DOHH2 (cell line): ENCODE results near the gene TP53I13.

ENCODE experiments used
- H3F3A ChIP-seq: fragments of 200-600 bp; sonication (generic), shearing (Covaris generic); 2 replicates; pipeline ENCODE4 v1.6.0; 2016; ENCODE audit warnings: antibody characterized with exemption, mild to moderate bottlenecking; ENCODE audit not compliant: control insufficient read depth, insufficient read depth
- H3K27ac ChIP-seq: fragments of 200-600 bp; sonication (generic); 2 replicates; pipeline ENCODE4 v1.5.1; 2014; ENCODE audit warnings: low read depth, mild to moderate bottlenecking, low read length, moderate library complexity
- H3K27me3 ChIP-seq: fragments of 200-600 bp; sonication (generic); 2 replicates; pipeline ENCODE4 v1.6.1; 2014; ENCODE audit warnings: mild to moderate bottlenecking, low read length, mixed read lengths; ENCODE audit not compliant: control insufficient read depth
- H3K36me3 ChIP-seq: fragments of 200-600 bp; sonication (generic); 2 replicates; pipeline ENCODE4 v1.6.1; 2014; ENCODE audit warnings: mild to moderate bottlenecking, low read length, moderate library complexity, mixed read lengths; ENCODE audit not compliant: control insufficient read depth
- H3K4me1 ChIP-seq: fragments of 200-600 bp; sonication (generic); 2 replicates; pipeline ENCODE4 v1.6.1; 2014; ENCODE audit warnings: mild to moderate bottlenecking, low read length, mixed read lengths; ENCODE audit not compliant: control insufficient read depth
- H3K4me2 ChIP-seq: fragments of 200-600 bp; sonication (generic); 2 replicates; pipeline ENCODE4 v1.6.0; 2014; ENCODE audit warnings: mild to moderate bottlenecking, low read length, moderate library complexity
- H3K4me3 ChIP-seq: fragments of 200-600 bp; sonication (generic); 2 replicates; pipeline ENCODE4 v1.5.1; 2014; ENCODE audit warnings: mild to moderate bottlenecking, low read length, mixed read lengths
- H3K79me2 ChIP-seq: fragments of 200-600 bp; sonication (generic); 2 replicates; pipeline ENCODE4 v1.6.1; 2014; ENCODE audit warnings: mild to moderate bottlenecking, low read length, mixed read lengths; ENCODE audit not compliant: control insufficient read depth
- H3K9me2 ChIP-seq: fragments of 200-600 bp; sonication (generic); replicated peaks from 2 replicates; pipeline ENCODE4 v1.6.1; 2014; ENCODE audit warnings: mild to moderate bottlenecking, low read length, mixed read lengths; ENCODE audit not compliant: control insufficient read depth
- H3K9me3 ChIP-seq: fragments of 200-600 bp; sonication (generic); 2 replicates; pipeline ENCODE4 v1.6.1; 2014; ENCODE audit warnings: antibody characterized with exemption, low read length, mixed read lengths; ENCODE audit not compliant: control insufficient read depth, insufficient read depth
- H4K20me1 ChIP-seq: fragments of 200-600 bp; sonication (generic); 2 replicates; pipeline ENCODE4 v1.6.0; 2014; ENCODE audit warnings: low read depth, mild to moderate bottlenecking, antibody characterized with exemption, low read length, moderate library complexity; ENCODE audit not compliant: control insufficient read depth, insufficient read depth
- EZH2phosphoT487 ChIP-seq: fragments of 200-600 bp; sonication (generic); IDR thresholded peaks from 2 replicates; pipeline ENCODE4 v1.6.1; 2017; ENCODE audit warnings: borderline replicate concordance, mild to moderate bottlenecking, antibody characterized with exemption, low read length, moderate library complexity, mixed read lengths
- TF ChIP-seq, protein P1 (sequence below): fragments of 200-600 bp; sonication (generic); IDR thresholded peaks from one replicate; pipeline ENCODE4 v1.5.1; 2014; ENCODE audit warnings: antibody characterized with exemption, mild to moderate bottlenecking, low read depth, low read length; ENCODE audit not compliant: poor library complexity, severe bottlenecking

Gene TP53I13

DNA sequence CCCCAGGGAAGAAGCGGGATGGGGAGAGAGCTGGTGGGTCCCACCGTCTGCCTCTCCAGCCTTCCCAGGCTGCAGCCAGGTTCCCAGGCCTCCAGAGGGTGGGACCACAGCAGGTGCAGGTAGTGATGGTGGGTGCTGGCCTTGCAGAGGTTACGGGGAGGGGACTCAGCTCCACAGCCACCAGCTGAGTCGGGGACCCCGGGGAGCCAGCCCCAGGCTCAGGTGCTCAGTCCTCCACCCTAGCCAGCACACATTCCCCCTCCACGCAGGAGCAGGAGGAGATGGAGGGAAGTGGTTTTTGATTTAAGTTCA, 5.0 kb downstream of the TP53I13 start:
- Histone ChIP-seq H4K20me1 (no peaks in the 10 kb centered on the region), H3K27me3 (no peaks in the 10 kb centered on the region), H3K27ac (no peak overlapping the region), H3K4me1 (peaks cover 22% of the 10 kb centered on the region), H3K4me3 (no peak overlapping the region), H3K9me2 (no peaks in the 10 kb centered on the region), H3K36me3 (peaks cover 70% of the 10 kb centered on the region), H3F3A (peaks cover 3% of the 10 kb centered on the region), H3K79me2 (peaks cover 4% of the 10 kb centered on the region; the same call in 1 of the 2 replicates), H3K4me2 (no peak overlapping the region), H3K9me3 (no peaks in the 10 kb centered on the region)
- TF ChIP-seq EZH2phosphoT487, result no peak
- TF ChIP-seq, protein P1, sequence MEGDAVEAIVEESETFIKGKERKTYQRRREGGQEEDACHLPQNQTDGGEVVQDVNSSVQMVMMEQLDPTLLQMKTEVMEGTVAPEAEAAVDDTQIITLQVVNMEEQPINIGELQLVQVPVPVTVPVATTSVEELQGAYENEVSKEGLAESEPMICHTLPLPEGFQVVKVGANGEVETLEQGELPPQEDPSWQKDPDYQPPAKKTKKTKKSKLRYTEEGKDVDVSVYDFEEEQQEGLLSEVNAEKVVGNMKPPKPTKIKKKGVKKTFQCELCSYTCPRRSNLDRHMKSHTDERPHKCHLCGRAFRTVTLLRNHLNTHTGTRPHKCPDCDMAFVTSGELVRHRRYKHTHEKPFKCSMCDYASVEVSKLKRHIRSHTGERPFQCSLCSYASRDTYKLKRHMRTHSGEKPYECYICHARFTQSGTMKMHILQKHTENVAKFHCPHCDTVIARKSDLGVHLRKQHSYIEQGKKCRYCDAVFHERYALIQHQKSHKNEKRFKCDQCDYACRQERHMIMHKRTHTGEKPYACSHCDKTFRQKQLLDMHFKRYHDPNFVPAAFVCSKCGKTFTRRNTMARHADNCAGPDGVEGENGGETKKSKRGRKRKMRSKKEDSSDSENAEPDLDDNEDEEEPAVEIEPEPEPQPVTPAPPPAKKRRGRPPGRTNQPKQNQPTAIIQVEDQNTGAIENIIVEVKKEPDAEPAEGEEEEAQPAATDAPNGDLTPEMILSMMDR, result no peak

DNA sequence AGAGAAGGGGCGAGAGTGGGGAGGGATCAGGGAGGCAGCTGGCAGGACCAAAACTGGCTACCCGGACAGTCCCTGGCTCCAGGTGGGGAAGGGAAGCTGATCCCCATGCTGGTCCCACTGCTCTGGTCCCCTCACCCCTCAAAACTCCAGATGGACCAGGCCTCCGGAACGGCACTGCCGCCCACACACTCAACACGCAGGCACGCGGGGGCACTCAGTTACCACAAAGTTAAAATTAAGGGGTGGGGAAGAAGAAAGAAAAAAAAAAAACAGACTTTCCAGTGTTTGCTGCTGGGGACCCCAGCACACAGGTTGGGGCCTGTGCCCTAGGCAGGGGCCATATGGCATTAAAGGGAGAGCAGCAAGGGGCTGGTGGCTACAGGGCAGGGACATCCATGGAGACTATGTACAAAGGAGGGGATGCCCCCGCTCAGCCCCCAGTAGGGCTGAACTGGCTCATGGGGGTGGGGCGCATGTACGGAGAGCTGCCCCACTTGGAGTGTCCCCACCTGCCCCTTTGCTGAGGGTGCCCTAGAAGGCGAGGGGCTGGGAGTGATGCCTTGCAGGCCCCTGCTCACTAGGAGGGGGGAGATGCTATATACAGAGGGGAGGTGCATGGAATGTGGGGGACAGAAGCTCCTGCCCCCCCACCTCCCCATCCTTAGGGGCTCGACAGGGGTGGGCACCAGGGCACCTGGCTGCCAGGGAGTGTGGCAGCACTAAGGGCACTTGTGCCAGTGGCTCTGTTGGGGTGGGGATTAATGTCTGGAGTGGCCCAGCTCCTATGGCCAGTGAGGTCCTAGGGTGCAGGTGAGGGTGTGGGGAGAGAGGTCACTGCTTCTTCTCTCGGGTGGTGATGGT, 5.6 kb downstream of the TP53I13 start:
- peaks cover 20% of the 10 kb centered on the region for H3K4me1 ChIP-seq
- H3K9me2 ChIP-seq, result no peaks in the 10 kb centered on the region
- no peak overlapping the region for H3K4me2 ChIP-seq
- H3K27me3 ChIP-seq, result no peaks in the 10 kb centered on the region
- H3K79me2 ChIP-seq, result peaks cover 3% of the 10 kb centered on the region; the same call in 1 of the 2 replicates
- H3F3A ChIP-seq, result peaks cover 3% of the 10 kb centered on the region
- H3K4me3 ChIP-seq, result no peak overlapping the region
- no peaks in the 10 kb centered on the region for H4K20me1 ChIP-seq
- H3K27ac ChIP-seq, result no peak overlapping the region
- peaks cover 73% of the 10 kb centered on the region for H3K36me3 ChIP-seq
- no peaks in the 10 kb centered on the region for H3K9me3 ChIP-seq
- no peak for TF ChIP-seq EZH2phosphoT487
- TF ChIP-seq, protein P1, result no peak

DNA sequence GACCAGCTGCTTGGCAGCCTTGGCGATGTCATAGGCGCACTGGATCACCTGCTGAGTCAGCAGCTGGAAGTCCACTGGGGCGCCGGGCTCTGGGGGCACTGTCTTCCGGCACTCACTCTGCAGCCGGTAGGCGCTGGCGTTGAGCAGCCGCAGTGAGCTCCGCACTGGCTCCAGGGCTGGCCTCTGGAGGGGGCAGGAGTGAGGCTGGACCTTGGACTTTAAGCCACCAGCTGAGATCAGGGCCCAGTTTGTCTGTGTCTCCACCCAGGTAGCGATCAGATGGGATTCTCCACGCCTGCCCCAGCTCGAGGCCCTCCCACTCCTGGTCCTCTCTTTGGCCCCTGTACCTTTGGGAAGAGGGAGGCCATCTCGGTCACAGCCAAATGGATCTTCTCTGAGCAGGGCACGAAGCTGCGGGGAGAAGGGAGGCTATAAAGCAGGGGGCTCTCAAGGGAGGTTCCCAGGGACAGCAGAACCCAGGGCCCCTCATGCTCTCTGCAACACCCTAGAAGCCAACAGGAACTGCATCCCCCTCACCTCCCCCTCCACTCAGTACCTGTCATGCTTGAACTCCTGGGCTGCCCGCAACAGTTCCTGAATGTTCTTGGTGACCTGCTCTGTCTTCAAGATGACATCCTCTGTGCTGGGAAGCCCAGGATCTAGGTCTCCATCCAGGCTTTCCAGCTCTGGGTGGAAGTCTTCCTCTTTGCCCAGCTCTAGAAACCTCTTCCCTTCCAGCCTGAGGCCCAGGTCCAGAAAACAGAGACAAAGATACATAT, 6.4 kb downstream of the TP53I13 start:
- H3K27me3 ChIP-seq, result no peaks in the 10 kb centered on the region
- no peaks in the 10 kb centered on the region for H3K9me2 ChIP-seq
- H3K4me3 ChIP-seq, result no peak overlapping the region
- peaks cover 80% of the 10 kb centered on the region for H3K36me3 ChIP-seq
- peaks cover 14% of the 10 kb centered on the region for H3K4me1 ChIP-seq
- no peak overlapping the region for H3K27ac ChIP-seq
- H4K20me1 ChIP-seq, result no peaks in the 10 kb centered on the region
- H3K9me3 ChIP-seq, result no peaks in the 10 kb centered on the region
- peaks cover 3% of the 10 kb centered on the region for H3F3A ChIP-seq
- no peaks in the 10 kb centered on the region for H3K79me2 ChIP-seq
- TF ChIP-seq, protein P1, result no peak
- TF ChIP-seq EZH2phosphoT487, result no peak
- no peak overlapping the region for H3K4me2 ChIP-seq
